HEK293 (cell line): ENCODE results near the gene GTF2F1.
A peak's percentile ranks its signal among the peaks of the same experiment; 100 is the strongest.

ENCODE experiments used
- PBX3 ChIP-seq: sonication (generic); formaldehyde crosslinking; IDR thresholded peaks from 2 replicates; pipeline ENCODE4 v1.8.1; 2022; ENCODE audit warnings: mild to moderate bottlenecking, moderate library complexity, missing genetic modification reagents
- PRDM4 ChIP-seq: fragments of 450-650 bp; formaldehyde crosslinking; IDR thresholded peaks from 2 replicates; pipeline ENCODE4 v1.5.1; 2017; ENCODE audit warnings: missing biosample characterization, missing genetic modification characterization
- SP3 ChIP-seq: fragments of 450-650 bp; formaldehyde crosslinking; IDR thresholded peaks from 2 replicates; pipeline ENCODE4 v1.5.1; 2016; ENCODE audit warnings: missing biosample characterization, missing genetic modification characterization
- SP7 ChIP-seq: fragments of 450-650 bp; formaldehyde crosslinking; IDR thresholded peaks from 2 replicates; pipeline ENCODE4 v1.5.1; 2016; ENCODE audit warnings: missing biosample characterization, missing genetic modification characterization
- WT1 ChIP-seq: fragments of 450-650 bp; formaldehyde crosslinking; IDR thresholded peaks from 2 replicates; pipeline ENCODE4 v1.5.1; 2016; ENCODE audit warnings: missing biosample characterization, missing genetic modification characterization
- ZIC2 ChIP-seq: fragments of 450-650 bp; formaldehyde crosslinking; IDR thresholded peaks from 2 replicates; pipeline ENCODE4 v1.5.1; 2016; ENCODE audit warnings: missing biosample characterization, missing genetic modification characterization
- ZNF121 ChIP-seq: fragments of 450-650 bp; formaldehyde crosslinking; IDR thresholded peaks from 2 replicates; pipeline ENCODE4 v1.5.1; 2016; ENCODE audit warnings: missing biosample characterization, missing genetic modification characterization
- ZNF132 ChIP-seq: fragments of 450-650 bp; formaldehyde crosslinking; IDR thresholded peaks from 2 replicates; pipeline ENCODE4 v1.5.1; 2017; ENCODE audit warnings: missing biosample characterization, missing genetic modification characterization, borderline replicate concordance
- ZNF138 ChIP-seq: fragments of 450-650 bp; formaldehyde crosslinking; IDR thresholded peaks from 2 replicates; pipeline ENCODE4 v1.5.1; 2016; ENCODE audit warnings: missing biosample characterization, missing genetic modification characterization, borderline replicate concordance
- ZNF146 ChIP-seq: fragments of 450-650 bp; formaldehyde crosslinking; IDR thresholded peaks from 2 replicates; pipeline ENCODE4 v1.5.1; 2016; ENCODE audit warnings: missing biosample characterization, missing genetic modification characterization
- ZNF292 ChIP-seq: fragments of 450-650 bp; formaldehyde crosslinking; IDR thresholded peaks from 2 replicates; pipeline ENCODE4 v1.5.1; 2016; ENCODE audit warnings: low read depth, missing biosample characterization, missing genetic modification characterization, borderline replicate concordance
- ZNF391 ChIP-seq: fragments of 450-650 bp; formaldehyde crosslinking; IDR thresholded peaks from 2 replicates; pipeline ENCODE4 v1.5.1; 2016; ENCODE audit warnings: low read depth, missing biosample characterization, missing genetic modification characterization, borderline replicate concordance
- ZNF530 ChIP-seq: fragments of 450-650 bp; formaldehyde crosslinking; IDR thresholded peaks from 2 replicates; pipeline ENCODE4 v1.5.1; 2016; ENCODE audit warnings: low read depth, missing biosample characterization, missing genetic modification characterization
- ZNF610 ChIP-seq: fragments of 450-650 bp; formaldehyde crosslinking; IDR thresholded peaks from 2 replicates; pipeline ENCODE4 v1.5.1; 2016; ENCODE audit warnings: missing biosample characterization, missing genetic modification characterization, borderline replicate concordance
- ZNF624 ChIP-seq: fragments of 450-650 bp; formaldehyde crosslinking; IDR thresholded peaks from 2 replicates; pipeline ENCODE4 v1.5.1; 2017; ENCODE audit warnings: missing biosample characterization, missing genetic modification characterization
- ZNF658 ChIP-seq: fragments of 450-650 bp; formaldehyde crosslinking; IDR thresholded peaks from 2 replicates; pipeline ENCODE4; 2016; ENCODE audit warnings: missing biosample characterization, missing genetic modification characterization
- ZNF660 ChIP-seq: fragments of 450-650 bp; IDR thresholded peaks from 2 replicates; pipeline ENCODE4 v1.5.1; 2018; ENCODE audit warnings: missing biosample characterization, mild to moderate bottlenecking, missing genetic modification characterization
- ZNF791 ChIP-seq: fragments of 450-650 bp; formaldehyde crosslinking; IDR thresholded peaks from 2 replicates; pipeline ENCODE4 v1.5.1; 2016; ENCODE audit warnings: missing biosample characterization, missing genetic modification characterization
- ZNF843 ChIP-seq: fragments of 450-650 bp; formaldehyde crosslinking; IDR thresholded peaks from 2 replicates; pipeline ENCODE4 v1.5.1; 2016; ENCODE audit warnings: missing biosample characterization, missing genetic modification characterization
- ZSCAN23 ChIP-seq: fragments of 450-650 bp; formaldehyde crosslinking; IDR thresholded peaks from 2 replicates; pipeline ENCODE4 v1.5.1; 2016; ENCODE audit warnings: missing biosample characterization, missing genetic modification characterization
- ZSCAN30 ChIP-seq: fragments of 450-650 bp; IDR thresholded peaks from 2 replicates; pipeline ENCODE4 v1.5.1; 2018; ENCODE audit warnings: missing biosample characterization, mild to moderate bottlenecking, missing genetic modification characterization, moderate library complexity
- TF ChIP-seq, protein P1 (sequence below): fragments of 450-650 bp; formaldehyde crosslinking; IDR thresholded peaks from 2 replicates; pipeline ENCODE4 v1.5.1; 2016; ENCODE audit warnings: missing biosample characterization, missing genetic modification characterization
- TF ChIP-seq, protein P2 (sequence below): fragments of 450-650 bp; formaldehyde crosslinking; IDR thresholded peaks from 2 replicates; pipeline ENCODE4 v1.5.0; 2017; ENCODE audit warnings: missing biosample characterization, missing genetic modification characterization, borderline replicate concordance
- TF ChIP-seq, protein P3 (sequence below): fragments of 450-650 bp; formaldehyde crosslinking; optimal IDR thresholded peaks from 2 replicates; pipeline ENCODE3; 2016; ENCODE audit warnings: missing biosample characterization, mild to moderate bottlenecking, missing genetic modification characterization
- TF ChIP-seq, protein P4 (sequence below): fragments of 450-650 bp; formaldehyde crosslinking; IDR thresholded peaks from 2 replicates; pipeline ENCODE4 v1.5.1; 2016; ENCODE audit warnings: missing biosample characterization, missing genetic modification characterization

The GTF2F1 gene

DNA sequence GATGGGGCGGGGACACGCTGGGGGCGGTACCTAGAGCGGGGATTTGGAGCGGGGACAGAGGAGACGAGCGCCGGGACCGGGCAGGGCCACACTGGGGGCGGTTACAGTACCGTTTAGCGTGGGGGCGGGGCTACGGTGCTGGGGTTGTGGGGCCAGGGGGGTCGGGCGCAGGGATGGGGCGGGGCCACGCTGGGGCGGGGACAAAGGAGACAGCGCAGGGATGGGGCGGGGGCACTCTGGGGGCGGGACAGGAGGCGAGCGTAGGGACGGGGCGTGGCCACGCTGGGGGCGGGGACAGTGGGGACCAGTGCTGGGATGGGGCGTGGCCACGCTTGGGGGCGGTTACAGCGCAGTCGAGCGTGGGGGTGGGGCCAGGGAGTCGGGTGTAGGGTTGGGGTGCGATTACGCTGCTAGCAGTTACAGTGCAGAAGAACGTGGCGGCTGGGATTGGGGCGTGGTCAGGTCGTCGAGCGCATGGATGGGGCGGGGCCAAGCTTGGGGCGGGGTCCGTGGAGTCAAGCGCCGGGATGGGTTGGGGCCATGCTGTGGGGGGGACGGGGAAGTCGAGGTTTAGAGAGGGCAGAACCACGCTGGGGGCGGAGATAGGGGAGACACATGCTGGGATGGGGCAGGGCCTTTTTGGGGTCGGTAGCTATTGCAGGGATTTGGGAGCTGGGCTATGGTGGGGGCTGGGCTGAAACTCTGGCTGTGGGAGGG lies 19.7 kb downstream of the GTF2F1 start (continued):
- no peak for TF ChIP-seq ZNF146
- no peak for TF ChIP-seq ZIC2
- TF ChIP-seq ZNF292 (tag by site-specific recombination) = no peak
- TF ChIP-seq ZNF121 = no peak
- no peak for TF ChIP-seq ZNF530 (tag by site-specific recombination)
- TF ChIP-seq, protein P1, sequence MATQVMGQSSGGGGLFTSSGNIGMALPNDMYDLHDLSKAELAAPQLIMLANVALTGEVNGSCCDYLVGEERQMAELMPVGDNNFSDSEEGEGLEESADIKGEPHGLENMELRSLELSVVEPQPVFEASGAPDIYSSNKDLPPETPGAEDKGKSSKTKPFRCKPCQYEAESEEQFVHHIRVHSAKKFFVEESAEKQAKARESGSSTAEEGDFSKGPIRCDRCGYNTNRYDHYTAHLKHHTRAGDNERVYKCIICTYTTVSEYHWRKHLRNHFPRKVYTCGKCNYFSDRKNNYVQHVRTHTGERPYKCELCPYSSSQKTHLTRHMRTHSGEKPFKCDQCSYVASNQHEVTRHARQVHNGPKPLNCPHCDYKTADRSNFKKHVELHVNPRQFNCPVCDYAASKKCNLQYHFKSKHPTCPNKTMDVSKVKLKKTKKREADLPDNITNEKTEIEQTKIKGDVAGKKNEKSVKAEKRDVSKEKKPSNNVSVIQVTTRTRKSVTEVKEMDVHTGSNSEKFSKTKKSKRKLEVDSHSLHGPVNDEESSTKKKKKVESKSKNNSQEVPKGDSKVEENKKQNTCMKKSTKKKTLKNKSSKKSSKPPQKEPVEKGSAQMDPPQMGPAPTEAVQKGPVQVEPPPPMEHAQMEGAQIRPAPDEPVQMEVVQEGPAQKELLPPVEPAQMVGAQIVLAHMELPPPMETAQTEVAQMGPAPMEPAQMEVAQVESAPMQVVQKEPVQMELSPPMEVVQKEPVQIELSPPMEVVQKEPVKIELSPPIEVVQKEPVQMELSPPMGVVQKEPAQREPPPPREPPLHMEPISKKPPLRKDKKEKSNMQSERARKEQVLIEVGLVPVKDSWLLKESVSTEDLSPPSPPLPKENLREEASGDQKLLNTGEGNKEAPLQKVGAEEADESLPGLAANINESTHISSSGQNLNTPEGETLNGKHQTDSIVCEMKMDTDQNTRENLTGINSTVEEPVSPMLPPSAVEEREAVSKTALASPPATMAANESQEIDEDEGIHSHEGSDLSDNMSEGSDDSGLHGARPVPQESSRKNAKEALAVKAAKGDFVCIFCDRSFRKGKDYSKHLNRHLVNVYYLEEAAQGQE = no peak
- no peak for TF ChIP-seq PRDM4
- TF ChIP-seq, protein P2, sequence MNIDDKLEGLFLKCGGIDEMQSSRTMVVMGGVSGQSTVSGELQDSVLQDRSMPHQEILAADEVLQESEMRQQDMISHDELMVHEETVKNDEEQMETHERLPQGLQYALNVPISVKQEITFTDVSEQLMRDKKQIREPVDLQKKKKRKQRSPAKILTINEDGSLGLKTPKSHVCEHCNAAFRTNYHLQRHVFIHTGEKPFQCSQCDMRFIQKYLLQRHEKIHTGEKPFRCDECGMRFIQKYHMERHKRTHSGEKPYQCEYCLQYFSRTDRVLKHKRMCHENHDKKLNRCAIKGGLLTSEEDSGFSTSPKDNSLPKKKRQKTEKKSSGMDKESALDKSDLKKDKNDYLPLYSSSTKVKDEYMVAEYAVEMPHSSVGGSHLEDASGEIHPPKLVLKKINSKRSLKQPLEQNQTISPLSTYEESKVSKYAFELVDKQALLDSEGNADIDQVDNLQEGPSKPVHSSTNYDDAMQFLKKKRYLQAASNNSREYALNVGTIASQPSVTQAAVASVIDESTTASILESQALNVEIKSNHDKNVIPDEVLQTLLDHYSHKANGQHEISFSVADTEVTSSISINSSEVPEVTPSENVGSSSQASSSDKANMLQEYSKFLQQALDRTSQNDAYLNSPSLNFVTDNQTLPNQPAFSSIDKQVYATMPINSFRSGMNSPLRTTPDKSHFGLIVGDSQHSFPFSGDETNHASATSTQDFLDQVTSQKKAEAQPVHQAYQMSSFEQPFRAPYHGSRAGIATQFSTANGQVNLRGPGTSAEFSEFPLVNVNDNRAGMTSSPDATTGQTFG (tag by site-specific recombination) = no peak
- TF ChIP-seq ZNF624 (tag by site-specific recombination) = no peak
- no peak for TF ChIP-seq ZNF658
- no peak for TF ChIP-seq ZNF660 (tag by site-specific recombination)
- peak; percentile 87 for TF ChIP-seq SP3
- TF ChIP-seq ZNF791 (tag by site-specific recombination) = no peak
- TF ChIP-seq, protein P3, sequence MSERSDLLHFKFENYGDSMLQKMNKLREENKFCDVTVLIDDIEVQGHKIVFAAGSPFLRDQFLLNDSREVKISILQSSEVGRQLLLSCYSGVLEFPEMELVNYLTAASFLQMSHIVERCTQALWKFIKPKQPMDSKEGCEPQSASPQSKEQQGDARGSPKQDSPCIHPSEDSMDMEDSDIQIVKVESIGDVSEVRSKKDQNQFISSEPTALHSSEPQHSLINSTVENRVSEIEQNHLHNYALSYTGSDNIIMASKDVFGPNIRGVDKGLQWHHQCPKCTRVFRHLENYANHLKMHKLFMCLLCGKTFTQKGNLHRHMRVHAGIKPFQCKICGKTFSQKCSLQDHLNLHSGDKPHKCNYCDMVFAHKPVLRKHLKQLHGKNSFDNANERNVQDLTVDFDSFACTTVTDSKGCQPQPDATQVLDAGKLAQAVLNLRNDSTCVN (tag by site-specific recombination) = no peak
- no peak for TF ChIP-seq WT1 (tag by site-specific recombination)
- TF ChIP-seq ZNF132 (tag by site-specific recombination) = no peak
- TF ChIP-seq ZSCAN30 (tag by site-specific recombination) = no peak
- TF ChIP-seq SP7 = no peak
- no peak for TF ChIP-seq ZNF138 (tag by site-specific recombination)
- no peak for TF ChIP-seq ZSCAN23
- TF ChIP-seq PBX3 (CRISPR knock-in tag) = no peak
- TF ChIP-seq ZNF391 (tag by site-specific recombination) = no peak
- no peak for TF ChIP-seq ZNF843 (tag by site-specific recombination)
- no peak for TF ChIP-seq ZNF610 (tag by site-specific recombination)
- TF ChIP-seq, protein P4, sequence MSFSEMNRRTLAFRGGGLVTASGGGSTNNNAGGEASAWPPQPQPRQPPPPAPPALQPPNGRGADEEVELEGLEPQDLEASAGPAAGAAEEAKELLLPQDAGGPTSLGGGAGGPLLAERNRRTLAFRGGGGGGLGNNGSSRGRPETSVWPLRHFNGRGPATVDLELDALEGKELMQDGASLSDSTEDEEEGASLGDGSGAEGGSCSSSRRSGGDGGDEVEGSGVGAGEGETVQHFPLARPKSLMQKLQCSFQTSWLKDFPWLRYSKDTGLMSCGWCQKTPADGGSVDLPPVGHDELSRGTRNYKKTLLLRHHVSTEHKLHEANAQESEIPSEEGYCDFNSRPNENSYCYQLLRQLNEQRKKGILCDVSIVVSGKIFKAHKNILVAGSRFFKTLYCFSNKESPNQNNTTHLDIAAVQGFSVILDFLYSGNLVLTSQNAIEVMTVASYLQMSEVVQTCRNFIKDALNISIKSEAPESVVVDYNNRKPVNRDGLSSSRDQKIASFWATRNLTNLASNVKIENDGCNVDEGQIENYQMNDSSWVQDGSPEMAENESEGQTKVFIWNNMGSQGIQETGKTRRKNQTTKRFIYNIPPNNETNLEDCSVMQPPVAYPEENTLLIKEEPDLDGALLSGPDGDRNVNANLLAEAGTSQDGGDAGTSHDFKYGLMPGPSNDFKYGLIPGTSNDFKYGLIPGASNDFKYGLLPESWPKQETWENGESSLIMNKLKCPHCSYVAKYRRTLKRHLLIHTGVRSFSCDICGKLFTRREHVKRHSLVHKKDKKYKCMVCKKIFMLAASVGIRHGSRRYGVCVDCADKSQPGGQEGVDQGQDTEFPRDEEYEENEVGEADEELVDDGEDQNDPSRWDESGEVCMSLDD (tag by site-specific recombination) = peak; percentile 40
